ENCODE measurements around the gene RAD51B.
A peak's percentile ranks its signal among the peaks of the same experiment; 100 is the strongest.

Gene RAD51B

GRCh38 chr14:68726093-68726695 lies 906.6 kb downstream of the RAD51B start:
- no peak for DNase-seq (ENCODE audit: low spot score)
- FAIRE-seq: no peak

DNA sequence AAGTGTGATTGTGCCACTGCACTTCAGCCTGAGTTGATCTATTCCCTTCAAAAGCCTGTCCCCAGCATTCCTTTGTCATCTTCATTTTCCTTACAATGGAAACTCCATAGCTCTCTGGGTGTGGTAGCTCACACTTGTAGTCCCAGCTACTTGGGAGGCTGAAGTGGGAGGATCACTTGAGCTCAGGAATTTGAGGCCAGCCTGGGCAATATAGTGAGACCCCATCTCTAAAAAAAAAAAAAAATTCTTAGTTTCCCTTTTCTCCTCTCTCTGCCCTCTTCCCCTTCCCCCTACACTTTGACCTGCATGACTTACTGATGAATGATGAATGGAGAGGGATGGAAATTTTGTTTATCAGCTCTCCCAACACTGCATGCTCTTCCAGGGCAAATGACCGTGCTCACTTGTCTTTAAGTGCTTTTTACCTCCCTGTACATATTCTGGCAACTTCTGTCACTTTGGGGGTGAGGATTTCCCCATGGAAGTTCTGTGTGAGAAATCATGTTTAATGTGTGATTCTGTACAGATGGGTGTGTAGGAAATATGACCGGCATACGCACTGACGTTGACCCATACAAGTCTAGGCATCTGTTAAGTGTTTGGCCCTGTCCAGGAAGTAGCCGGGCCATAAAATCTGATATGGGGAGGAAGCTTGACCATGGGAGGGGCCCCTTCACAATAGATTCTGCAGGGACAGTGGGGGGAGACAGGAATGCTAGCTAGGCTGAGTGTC lies 907.9 kb downstream of the RAD51B start:
- DNase-seq (ENCODE audit: low spot score) (no peak), FAIRE-seq (no peak)

GRCh38 chr14:68728342-68729106 lies 908.9 kb downstream of the RAD51B start:
- DNase-seq (ENCODE audit: low spot score) (no peak), FAIRE-seq (no peak)

- FAIRE-seq (no peak), DNase-seq (ENCODE audit: low spot score) (no peak)
Observed at GRCh38 chr14:68729556-68729955, 910.0 kb downstream of the RAD51B start.

DNA sequence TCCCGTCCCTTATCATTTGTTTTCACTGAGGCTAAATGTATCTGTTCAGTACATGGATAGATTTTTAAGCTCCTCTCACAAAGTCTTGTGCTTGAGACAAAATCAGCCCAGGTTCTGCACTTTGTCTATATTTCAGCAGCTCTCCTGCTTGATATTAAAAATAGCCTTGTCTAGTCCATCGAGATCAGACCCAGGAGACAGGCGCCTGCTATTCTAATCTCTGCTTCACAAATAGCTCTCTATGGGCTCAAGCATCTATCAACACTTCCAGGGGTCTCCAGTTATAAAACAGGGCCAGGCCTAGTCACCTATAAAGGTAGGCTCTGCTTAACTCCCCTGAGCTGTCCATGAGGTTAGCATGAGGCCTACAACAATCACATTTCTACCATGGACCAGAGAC lies 910.8 kb downstream of the RAD51B start:
- no peak for DNase-seq (ENCODE audit: low spot score)
- no peak for FAIRE-seq

- FAIRE-seq: no peak
- no peak for DNase-seq (ENCODE audit: low spot score)
Observed at GRCh38 chr14:68730811-68731425, 911.3 kb downstream of the RAD51B start.

DNA sequence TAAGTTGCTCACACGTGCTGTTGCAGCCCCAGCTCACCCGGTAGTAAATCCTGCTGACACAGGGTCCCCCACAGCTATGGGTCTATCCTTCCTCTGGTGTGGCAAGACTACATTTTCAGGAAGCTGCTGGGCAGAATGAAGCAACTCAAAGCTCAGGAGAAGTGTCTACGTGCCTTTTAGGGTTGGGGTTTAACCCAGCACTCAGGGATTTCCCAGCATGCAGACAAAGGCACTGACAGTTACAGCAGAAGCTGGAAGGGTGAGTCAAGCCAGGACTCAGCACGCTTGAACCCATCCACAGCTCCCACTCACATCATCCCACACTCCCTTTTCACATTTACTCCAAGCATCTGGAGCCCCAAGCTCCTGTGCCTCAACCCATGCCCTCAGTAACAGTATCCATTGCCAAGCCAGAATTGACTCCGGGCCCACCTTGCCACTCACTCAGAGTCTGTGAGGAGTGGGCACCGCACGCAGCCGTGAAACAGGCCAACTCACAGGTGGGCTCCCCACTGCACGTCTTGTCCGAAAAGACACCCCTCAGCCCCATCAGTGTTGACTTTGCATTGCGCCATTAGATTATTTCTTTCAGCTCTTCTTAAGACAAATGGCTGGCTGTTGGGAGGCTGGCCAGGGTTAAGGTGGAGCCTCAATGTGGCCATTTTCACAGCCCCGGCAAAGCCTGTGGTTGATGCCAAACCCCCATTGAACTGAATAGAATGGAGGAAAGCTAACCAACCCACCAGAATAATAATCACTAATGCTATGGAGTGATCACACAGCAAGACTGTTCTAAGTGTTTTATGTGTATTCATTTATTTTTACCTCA lies 913.7 kb downstream of the RAD51B start:
- no peak for FAIRE-seq
- DNase-seq (ENCODE audit: low spot score): peak; percentile 47

DNA sequence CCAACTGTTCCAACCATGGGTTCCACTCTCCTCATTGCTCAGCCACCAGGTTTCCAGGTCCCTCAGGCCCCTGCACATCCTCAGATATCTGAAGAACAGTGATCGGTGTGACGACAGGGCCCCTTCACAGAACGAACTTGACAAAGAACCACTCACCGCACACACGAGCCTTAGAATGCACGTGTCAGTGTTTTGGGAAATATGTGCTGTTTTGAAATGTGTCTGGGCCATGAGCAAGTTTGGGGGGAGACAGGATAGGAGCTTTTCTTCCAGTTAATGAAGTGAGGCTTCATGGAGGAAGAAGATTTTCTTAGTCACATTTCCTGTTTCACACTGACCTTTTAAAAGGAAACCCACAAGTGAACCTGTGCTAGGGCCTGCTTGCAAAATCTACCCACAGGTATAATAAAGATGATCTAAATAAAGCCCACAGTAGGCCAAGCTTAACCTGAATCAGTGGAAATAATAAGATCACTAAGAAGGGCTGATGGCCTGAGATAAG lies 914.7 kb downstream of the RAD51B start:
- DNase-seq (ENCODE audit: low spot score): no peak
- FAIRE-seq: no peak

DNA sequence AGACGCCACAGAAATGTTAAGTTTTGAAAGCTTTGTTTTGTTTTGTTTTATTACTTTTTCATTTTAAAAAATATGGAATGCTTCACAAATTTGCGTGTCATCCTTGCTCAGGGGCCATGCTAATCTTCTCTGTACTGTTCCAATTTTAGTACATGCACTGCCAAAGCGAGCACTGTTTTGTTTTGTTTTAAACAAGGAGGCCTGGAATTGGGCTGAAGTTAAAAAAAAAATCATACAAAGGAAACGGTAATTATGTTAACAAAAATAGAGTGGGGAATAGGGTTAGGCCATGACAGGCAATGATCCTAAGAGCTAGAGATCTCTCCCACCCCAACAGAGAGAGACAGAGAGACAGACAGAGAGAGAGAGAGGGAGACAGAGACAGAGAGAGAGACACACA lies 916.3 kb downstream of the RAD51B start:
- FAIRE-seq: no peak
- DNase-seq (ENCODE audit: low spot score): no peak

- FAIRE-seq (no peak), DNase-seq (ENCODE audit: low spot score) (no peak)
Observed at GRCh38 chr14:68736471-68736871, 916.9 kb downstream of the RAD51B start.

GRCh38 chr14:68737086-68737485 lies 917.5 kb downstream of the RAD51B start:
- FAIRE-seq: no peak

DNA sequence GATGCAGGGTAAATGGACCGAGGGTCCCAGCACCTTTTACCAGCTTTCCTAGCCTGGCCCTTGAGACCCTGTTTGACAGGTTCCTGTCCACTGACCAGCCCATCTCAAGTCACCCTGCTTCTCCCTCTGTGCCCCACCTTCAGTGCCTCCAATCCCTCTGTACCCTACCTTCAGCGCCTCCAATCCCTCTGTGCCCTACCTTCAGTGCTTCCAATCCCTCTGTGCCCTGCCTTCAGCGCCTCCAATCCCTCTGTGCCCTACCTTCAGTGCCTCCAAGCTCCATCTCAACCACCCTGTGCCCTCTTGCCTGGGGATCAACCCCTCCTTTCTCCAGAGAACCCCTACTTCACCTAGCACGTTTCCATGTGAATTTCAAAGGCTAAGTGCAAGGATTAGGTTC lies 919.0 kb downstream of the RAD51B start:
- no peak for DNase-seq (ENCODE audit: low spot score)
- FAIRE-seq: no peak

More at GRCh38 chr14:68737086-68737485, 917.5 kb downstream of the RAD51B start:
- DNase-seq (ENCODE audit: low spot score): no peak

DNA sequence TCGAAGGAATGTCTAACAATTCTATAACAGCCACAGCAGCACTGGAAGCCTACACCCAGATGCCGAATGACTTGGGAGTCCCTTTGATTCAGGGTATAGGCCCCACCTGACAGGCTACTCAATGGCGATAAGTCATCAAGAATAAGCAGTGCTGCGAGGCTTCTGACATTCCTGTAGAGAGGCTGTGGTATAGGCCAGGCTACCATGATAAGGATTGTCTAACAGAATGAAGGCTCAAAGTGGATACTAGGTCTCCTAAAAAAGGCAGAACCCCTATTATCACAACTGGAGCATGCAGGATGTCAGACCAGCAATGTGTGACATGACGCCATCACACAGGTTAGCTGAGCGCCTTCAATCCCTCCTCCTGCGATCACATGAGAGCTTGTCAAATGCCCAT lies 920.1 kb downstream of the RAD51B start:
- DNase-seq (ENCODE audit: low spot score) (no peak), FAIRE-seq (no peak)

DNA sequence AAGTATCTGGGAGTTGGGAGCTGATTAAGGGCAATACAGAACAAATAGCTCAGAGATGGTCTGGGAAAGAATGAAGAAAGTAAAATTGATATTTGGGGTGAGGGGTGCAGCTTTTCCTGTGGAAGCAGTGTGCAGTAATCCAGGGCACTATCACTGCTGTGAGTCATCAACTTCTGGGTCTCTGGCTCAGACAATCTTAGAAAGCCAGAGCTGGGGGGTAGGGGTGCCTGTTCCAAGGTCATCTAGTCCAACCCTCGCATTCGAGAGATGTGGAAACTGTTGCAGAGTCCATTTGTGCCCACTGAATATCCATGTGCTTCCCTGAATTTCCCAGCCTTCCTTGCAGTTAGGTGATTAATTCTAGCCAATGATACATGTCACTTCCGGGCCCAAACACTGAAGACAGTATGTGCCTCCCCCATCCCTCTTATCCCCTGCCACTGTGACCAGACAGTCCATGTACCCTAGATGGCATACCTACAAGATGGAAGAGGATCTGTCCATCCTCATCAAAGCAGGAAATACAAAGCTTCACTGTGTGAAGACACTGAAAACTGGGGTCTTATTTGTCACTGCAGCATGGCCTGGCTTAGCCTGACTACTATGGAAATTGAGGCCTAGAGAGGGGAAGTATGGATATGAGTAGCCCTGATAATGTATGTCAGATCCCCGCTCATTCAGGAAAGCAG lies 921.4 kb downstream of the RAD51B start:
- DNase-seq (ENCODE audit: low spot score) (no peak), FAIRE-seq (no peak)

DNA sequence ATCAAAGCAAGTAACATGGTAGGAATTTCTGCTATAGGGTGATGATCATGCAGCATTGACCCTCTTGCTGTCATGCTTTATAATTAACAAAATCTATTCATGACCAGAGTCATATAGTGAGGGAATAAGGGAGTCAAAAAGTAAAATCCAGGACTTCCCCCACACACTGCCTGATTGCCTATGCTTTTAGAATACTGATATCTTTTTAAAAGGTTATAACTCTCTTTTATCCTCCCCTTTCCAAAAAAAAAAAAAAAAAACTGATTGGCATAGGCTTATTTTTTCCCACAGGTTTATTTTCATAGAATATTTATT lies 921.9 kb downstream of the RAD51B start:
- FAIRE-seq: no peak

GRCh38 chr14:68741839-68742470 lies 922.4 kb downstream of the RAD51B start:
- FAIRE-seq (no peak), DNase-seq (ENCODE audit: low spot score) (no peak)

More for the DNA sequence above, 921.9 kb downstream of the RAD51B start:
- no peak for DNase-seq (ENCODE audit: low spot score)

DNA sequence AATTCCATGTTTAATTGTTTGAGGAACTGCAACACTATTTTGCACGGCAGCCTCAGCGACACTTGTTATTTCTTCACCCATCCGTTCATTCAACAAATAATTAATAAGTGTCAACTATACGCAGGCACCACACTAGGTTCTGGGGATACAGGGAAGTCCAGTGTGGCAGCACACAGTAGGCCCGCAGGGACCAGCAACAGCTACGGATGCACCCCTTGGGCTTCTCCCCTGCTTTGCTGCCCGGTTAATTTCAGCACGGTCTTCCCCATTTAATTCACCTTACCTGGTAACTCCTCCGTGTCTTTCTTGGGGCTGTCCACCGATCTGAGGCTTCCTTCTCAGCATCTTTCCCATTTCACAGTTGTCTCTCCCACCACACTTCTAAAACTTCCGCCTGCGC lies 925.0 kb downstream of the RAD51B start:
- DNase-seq (ENCODE audit: low spot score): no peak
- no peak for FAIRE-seq

DNA sequence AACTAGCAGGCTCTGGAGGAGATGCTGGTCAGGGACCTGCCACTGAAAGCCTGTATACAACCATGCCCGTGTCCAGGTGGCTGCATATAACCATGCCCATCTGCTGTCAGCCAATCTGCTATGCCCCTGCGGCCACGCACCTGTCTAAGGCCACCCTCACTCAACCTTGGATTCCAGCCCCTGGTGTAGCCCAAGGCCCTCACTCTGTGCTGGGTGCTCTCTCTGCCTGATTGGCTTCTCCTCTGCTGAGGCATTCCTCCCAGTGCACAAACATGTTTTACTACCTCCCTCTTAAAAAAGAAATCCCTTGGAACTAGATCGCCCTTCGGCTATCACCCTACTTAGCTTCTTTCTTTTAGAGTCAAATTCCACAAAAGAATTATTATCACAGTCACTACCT lies 927.8 kb downstream of the RAD51B start:
- DNase-seq (ENCODE audit: low spot score): no peak
- FAIRE-seq: no peak

DNA sequence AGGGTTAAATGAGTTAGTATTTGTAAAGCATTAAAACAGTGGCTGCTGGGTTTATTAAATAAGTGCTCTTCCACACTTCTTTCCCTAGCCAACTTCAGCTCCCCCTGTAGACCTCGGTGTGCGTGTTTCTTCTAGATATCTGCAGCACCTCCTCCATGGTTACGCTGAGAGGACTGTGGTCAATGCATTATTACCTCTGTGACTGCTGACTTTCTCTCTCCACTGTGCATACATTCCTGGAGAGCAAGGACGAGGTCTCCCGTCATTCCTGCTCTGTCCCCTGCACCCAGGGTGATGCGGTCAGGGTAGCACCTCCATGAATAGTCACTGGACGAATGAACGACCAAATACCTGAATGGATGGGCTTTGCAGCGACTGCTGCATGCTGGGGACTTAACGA lies 928.7 kb downstream of the RAD51B start:
- DNase-seq (ENCODE audit: low spot score): no peak
- FAIRE-seq: no peak

GRCh38 chr14:68748691-68749090 lies 929.1 kb downstream of the RAD51B start:
- FAIRE-seq (no peak), DNase-seq (ENCODE audit: low spot score) (no peak)

All from RCC 7860 (cell line).